IMR-90 (cell line): ENCODE measurements around the gene PRKAR1B. TPM values are rescaled to one million over a fixed set of nuclear protein-coding genes. Genes with fewer than 3 reads are reported as not detected.

Experiments
- ATAC-seq: fragments of 200-7000 bp; cut with Tn5 transposase; 2 replicates; pipeline ENCODE4 v1.9.1; 2020; ENCODE audit warnings: low read depth, mild to moderate bottlenecking, moderate library complexity
- BruUV-seq: library from RNA; stranded (reverse); fragments of 400-500 nt; replicated peaks from 2 replicates; lab custom pipeline; 2021; lab: Mats Ljungman, UMichigan
- CTCF ChIA-PET: fragments of 300-600 bp; formaldehyde crosslinking; extraction: SDS; loops from one replicate; lab custom pipeline; 2021; ENCODE audit warnings: antibody characterized with exemption; lab: Yijun Ruan, JAX
- POLR2A ChIA-PET: fragments of 300-600 bp; sonication (Branson Sonifier 250); formaldehyde crosslinking; loops from one replicate; lab custom pipeline; 2022; ENCODE audit warnings: antibody characterized with exemption; ENCODE audit not compliant: unreplicated experiment; lab: Charles Lee
- DNase-seq: peaks from one replicate; pipeline ENCODE4 v3.0.0; 2013
- H2AFZ ChIP-seq: replicated peaks from 2 replicates; pipeline ENCODE3; 2013; ENCODE audit warnings: low read length, mild to moderate bottlenecking; ENCODE audit not compliant: poor library complexity
- H2AK5ac ChIP-seq: 2 replicates; pipeline ENCODE4 v1.6.1; 2013; ENCODE audit warnings: low read depth, low read length, inconsistent platforms
- H2AK9ac ChIP-seq: replicated peaks from 2 replicates; pipeline ENCODE3; 2013; ENCODE audit warnings: mild to moderate bottlenecking, low read depth, low read length, moderate library complexity; ENCODE audit not compliant: poor library complexity
- H2BK120ac ChIP-seq: 2 replicates; pipeline ENCODE4 v1.6.1; 2013; ENCODE audit warnings: low read depth, low read length, inconsistent platforms
- H2BK15ac ChIP-seq: 3 replicates; pipeline ENCODE4 v1.6.1; 2013; ENCODE audit warnings: low read depth, low read length, inconsistent platforms
- H2BK20ac ChIP-seq: 2 replicates; pipeline ENCODE4 v1.6.1; 2013; ENCODE audit warnings: low read depth, mild to moderate bottlenecking, inconsistent platforms, low read length, moderate library complexity
- H2BK5ac ChIP-seq: 2 replicates; pipeline ENCODE4 v1.6.1; 2013; ENCODE audit warnings: mild to moderate bottlenecking, low read depth, low read length, inconsistent platforms; ENCODE audit not compliant: poor library complexity, severe bottlenecking
- H3K14ac ChIP-seq: replicated peaks from 2 replicates; pipeline ENCODE4 v1.6.1; 2013; ENCODE audit warnings: low read depth, low read length, inconsistent platforms
- H3K18ac ChIP-seq: 2 replicates; pipeline ENCODE4 v1.6.1; 2013; ENCODE audit warnings: low read depth, low read length, control low read depth
- H3K23ac ChIP-seq: 2 replicates; pipeline ENCODE4 v1.6.1; 2013; ENCODE audit warnings: low read depth, low read length, inconsistent platforms
- H3K27ac ChIP-seq: 2 replicates; pipeline ENCODE4 v1.5.1; 2013; ENCODE audit warnings: mild to moderate bottlenecking, control low read depth, low read length; ENCODE audit not compliant: insufficient read depth
- H3K27me3 ChIP-seq: 2 replicates; pipeline ENCODE4 v1.6.1; 2013; ENCODE audit warnings: low read length; ENCODE audit not compliant: control insufficient read depth, insufficient read depth
- H3K36me3 ChIP-seq: 2 replicates; pipeline ENCODE4 v1.6.1; 2013; ENCODE audit warnings: low read length, mixed read lengths; ENCODE audit not compliant: control insufficient read depth, insufficient read depth
- H3K4ac ChIP-seq: 2 replicates; pipeline ENCODE4 v1.6.1; 2013; ENCODE audit warnings: low read depth, low read length, inconsistent platforms
- H3K4me1 ChIP-seq: 2 replicates; pipeline ENCODE4 v1.6.1; 2013; ENCODE audit warnings: low read length, mixed read lengths; ENCODE audit not compliant: control insufficient read depth, insufficient read depth
- H3K4me2 ChIP-seq: 2 replicates; pipeline ENCODE4 v1.6.1; 2013; ENCODE audit warnings: low read depth, mild to moderate bottlenecking, control low read depth, low read length, moderate library complexity
- H3K4me3 ChIP-seq: 2 replicates; pipeline ENCODE4 v1.5.1; 2013; ENCODE audit warnings: low read depth, mild to moderate bottlenecking, control low read depth, low read length, moderate library complexity; ENCODE audit not compliant: insufficient read depth
- H3K56ac ChIP-seq: 2 replicates; pipeline ENCODE4 v1.6.1; 2013; ENCODE audit warnings: low read length, inconsistent platforms; ENCODE audit not compliant: insufficient read depth; ENCODE audit errors: extremely low read depth
- H3K79me1 ChIP-seq, 2 experiments: 2 replicates each; pipeline ENCODE4 v1.6.1; 2013; ENCODE audit warnings: low read length in 2 of 2, inconsistent platforms in 1 of 2, low read depth in 1 of 2
- H3K9ac ChIP-seq: 2 replicates; pipeline ENCODE4 v1.6.1; 2013; ENCODE audit warnings: low read depth, low read length, control low read depth
- H3K9me1 ChIP-seq: 2 replicates; pipeline ENCODE4 v1.6.1; 2013; ENCODE audit warnings: low read length, inconsistent platforms; ENCODE audit not compliant: insufficient read depth
- H3K9me3 ChIP-seq: 2 replicates; pipeline ENCODE4 v1.6.1; 2013; ENCODE audit warnings: low read length; ENCODE audit not compliant: control insufficient read depth, insufficient read depth
- H4K20me1 ChIP-seq: 2 replicates; pipeline ENCODE4 v1.6.1; 2013; ENCODE audit warnings: low read length, inconsistent platforms; ENCODE audit not compliant: insufficient read depth
- H4K5ac ChIP-seq: 2 replicates; pipeline ENCODE4 v1.6.1; 2013; ENCODE audit warnings: mild to moderate bottlenecking, low read depth, low read length, control low read depth
- H4K8ac ChIP-seq, 2 experiments: 2 replicates each; pipeline ENCODE4 v1.6.1; 2013; ENCODE audit warnings: low read depth in 2 of 2, low read length in 2 of 2, control low read depth in 1 of 2, inconsistent platforms in 1 of 2
- H4K91ac ChIP-seq: 2 replicates; pipeline ENCODE4 v1.6.1; 2013; ENCODE audit warnings: low read depth, low read length, inconsistent platforms; ENCODE audit not compliant: insufficient read depth
- CTCF ChIP-seq: conservative IDR thresholded peaks from 2 replicates; pipeline ENCODE4 v1.5.1; 2012; ENCODE audit warnings: mild to moderate bottlenecking, low read depth, low read length, improper control_type of control experiment
- MXI1 ChIP-seq: IDR thresholded peaks from 2 replicates; pipeline ENCODE4 v1.6.1; 2012; ENCODE audit warnings: low read depth, mild to moderate bottlenecking, low read length, moderate library complexity, borderline replicate concordance
- SMC3 ChIP-seq: fragments of 150-350 bp; IDR thresholded peaks from 2 replicates; pipeline ENCODE4 v1.6.1; 2016; ENCODE audit warnings: low read depth, mild to moderate bottlenecking, antibody characterized with exemption, low read length, moderate library complexity
- WGBS, 2 experiments: methylation state at CpG; one replicate each; pipeline versions ENCODE4 v1.1.5 to v1.1.7; 2013; ENCODE audit warnings: missing lambda C conversion rate in 2 of 2; ENCODE audit not compliant: insufficient read length in 1 of 2; ENCODE audit errors: extremely low coverage in 2 of 2; 5-methylcytosine and 5-hydroxymethylcytosine counted together
- dilution Hi-C: fragments of 300-500 bp; cut with HindIII; formaldehyde crosslinking; loops from one replicate; pipeline ENCODE4 v1.14.3; 2018; ENCODE audit warnings: low sequenced_read_pairs; ENCODE audit not compliant: unreplicated experiment
- in situ Hi-C: fragments of 300-500 bp; cut with MboI; formaldehyde crosslinking; loops from 3 replicates; pipeline ENCODE4 v1.14.3; 2019; ENCODE audit warnings: low sequenced_read_pairs, inconsistent platforms, mixed read lengths
- intact Hi-C: fragments of 100-400 bp; cut with micrococcal nuclease; formaldehyde crosslinking; loops from 2 replicates; pipeline ENCODE4 v1.10.0; 2022
- polyA plus RNA-seq, 3 experiments: library from polyadenylated mRNA; depleted of rRNA; stranded (reverse); fragments of >200 nt; gene quantifications; 2 replicates each; pipeline ENCODE4 v1.2.3, GENCODE V29; 2012; ENCODE audit warnings: low replicate concordance in 1 of 3
- total RNA-seq: library from RNA; depleted of rRNA; stranded (reverse); fragments of >200 nt; gene quantifications from 2 replicates; pipeline ENCODE4 v1.2.3, GENCODE V29; 2012

PRKAR1B gene
- total and polyA plus RNA-seq, 2 of the 4 experiments (the other 2 are of a cell fraction) = 15.2 to 20.2 TPM

DNA sequence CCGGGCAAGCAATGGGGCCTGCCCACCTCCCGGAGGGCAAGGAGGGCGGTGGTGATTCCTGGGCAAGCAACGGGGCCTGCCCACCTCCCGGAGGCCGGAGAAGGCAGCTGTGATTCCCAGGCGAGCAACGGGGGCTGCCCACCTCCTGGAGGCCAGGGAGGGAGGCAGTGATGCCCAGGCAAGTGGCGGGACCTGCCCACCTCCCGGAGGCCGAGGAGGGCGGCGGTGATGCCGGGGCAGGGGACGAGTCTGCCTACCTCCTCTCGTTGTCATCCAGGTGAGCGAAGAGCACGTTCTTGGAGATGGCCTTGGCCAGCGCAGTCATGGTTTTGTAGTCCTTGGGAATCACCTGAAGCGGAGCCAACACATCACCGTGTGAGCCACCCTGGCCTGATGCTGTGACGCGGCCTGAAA lies 50.1 kb downstream of the PRKAR1B start:
- H3K18ac ChIP-seq = no peak overlapping the region
- H3K9ac ChIP-seq = no peak overlapping the region
- H3K27ac ChIP-seq = no peak overlapping the region
- ATAC-seq (no peak), DNase-seq (no peak)
- H3K4me2 ChIP-seq = no peak overlapping the region
- no peak overlapping the region for H3K14ac ChIP-seq
- H2AK9ac ChIP-seq = no peak overlapping the region
- no TSS peak for BruUV-seq
- H2BK20ac ChIP-seq = no peak overlapping the region
- TF ChIP-seq SMC3 = no peak
- no peak for TF ChIP-seq MXI1
- no peak for TF ChIP-seq CTCF
- H2BK5ac ChIP-seq = no peak overlapping the region
- no peak overlapping the region for H3K4me3 ChIP-seq
- H3K9me3 ChIP-seq = no peaks in the 10 kb centered on the region
- peaks cover 4% of the 10 kb centered on the region for H3K36me3 ChIP-seq
- H4K20me1 ChIP-seq = no peaks in the 10 kb centered on the region
- no peaks in the 10 kb centered on the region for H3K4me1 ChIP-seq
- WGBS, 2 experiments = 96% methylated on average over 9 of the region's 23 CpGs; no CpG with 5 or more reads in 1 of the 2 experiments
- in situ Hi-C loops (no loop called here), dilution Hi-C loops (no loop called here), intact Hi-C loops (no loop called here)
- CTCF ChIA-PET = interaction anchor here (0.7 kb wide), 1 partner anchor 41 kb away, joined by 3 read pairs; no protein-coding TSS in a partner anchor
- no peak overlapping the region for H4K8ac ChIP-seq
- H2BK120ac ChIP-seq = no peak overlapping the region
- no peaks in the 10 kb centered on the region for H3K9me1 ChIP-seq
- H3K56ac ChIP-seq = no peak overlapping the region
- H2AK5ac ChIP-seq = no peak overlapping the region
- H3K27me3 ChIP-seq = no peaks in the 10 kb centered on the region
- H4K5ac ChIP-seq = no peak overlapping the region
- no peak overlapping the region for H4K91ac ChIP-seq
- POLR2A ChIA-PET = no interaction called here
- H3K79me1 ChIP-seq = no peaks in the 10 kb centered on the region
- H3K23ac ChIP-seq = no peak overlapping the region
- H2BK15ac ChIP-seq = no peak overlapping the region
- no peak overlapping the region for H2AFZ ChIP-seq
- no peak overlapping the region for H3K4ac ChIP-seq
